GM12892 (cell line): ENCODE data around the gene ARHGAP26.

Source experiments
- POLR2A ChIP-seq: IDR thresholded peaks from 2 replicates; pipeline ENCODE4 v1.6.1; 2011; ENCODE audit warnings: low read depth, low read length, control low read depth
- POLR2AphosphoS5 ChIP-seq: IDR thresholded peaks from 2 replicates; pipeline ENCODE4 v1.6.1; 2011; ENCODE audit warnings: low read depth, low read length, control low read depth
- TAF1 ChIP-seq: IDR thresholded peaks from 2 replicates; pipeline ENCODE4 v1.6.1; 2011; ENCODE audit warnings: low read depth, mild to moderate bottlenecking, control low read depth, low read length, borderline replicate concordance

- TF ChIP-seq POLR2A (no peak), TAF1 (no peak), POLR2AphosphoS5 (no peak)
Measured at GRCh38 chr5:143190260-143190810, 420.2 kb downstream of the ARHGAP26 start.
